Esophagus mucosa (tissue), 1 donor: ENCODE results near the gene HK2. TPM values are rescaled to one million over a fixed set of nuclear protein-coding genes. Genes with fewer than 3 reads are reported as not detected.
"Not testable (repeated sequence)": the region's sequence is repeated elsewhere in the genome, so short reads cannot be mapped to it uniquely, and the experiment has no call there.

Experiments used
- ATAC-seq: fragments of 200-7000 bp; cut with Tn5 transposase; one replicate; pipeline ENCODE4 v1.9.1; 2020
- total RNA-seq: library from RNA; stranded (reverse); gene quantifications from one replicate; pipeline ENCODE4 v1.2.4, GENCODE V29; 2023
- donor health status: DM: yes; HTN: yes; CAD: no.

The HK2 gene
- 37.4 TPM for total RNA-seq

GRCh38 chr2:74833418-74834233 lies at the start of gene HK2:
TSS of gene HK2 (plus strand) at chr2:74834127. CDS start at chr2:74834581, 454 bp downstream.
- peak; percentile 93 for ATAC-seq

- ATAC-seq, result no peak
These were observed 44.7 kb upstream of the HK2 start for GRCh38 chr2:74789271-74789670.

GRCh38 chr2:74792282-74792681 lies 41.6 kb upstream of the HK2 start:
- ATAC-seq, result no peak

- not testable (repeated sequence) for ATAC-seq
These were observed 39.0 kb upstream of the HK2 start for GRCh38 chr2:74794878-74795277.

GRCh38 chr2:74806355-74806839 lies 27.5 kb upstream of the HK2 start:
- peak; percentile 37 for ATAC-seq

GRCh38 chr2:74806920-74807319 lies 27.0 kb upstream of the HK2 start:
- no peak for ATAC-seq

- no peak for ATAC-seq
These were observed 20.9 kb upstream of the HK2 start for GRCh38 chr2:74812787-74813590.

GRCh38 chr2:74814102-74814501 lies 19.8 kb upstream of the HK2 start:
- ATAC-seq, result no peak

- no peak for ATAC-seq
These were observed 18.0 kb upstream of the HK2 start for GRCh38 chr2:74815941-74816340.

- no peak for ATAC-seq
These were observed 17.2 kb upstream of the HK2 start for GRCh38 chr2:74816540-74817303.

GRCh38 chr2:74817304-74817675 lies 16.6 kb upstream of the HK2 start:
- ATAC-seq, result no peak

- no peak for ATAC-seq
These were observed 14.2 kb upstream of the HK2 start for GRCh38 chr2:74819702-74820101.

- peak; percentile 62 for ATAC-seq
These were observed 12.5 kb upstream of the HK2 start for GRCh38 chr2:74821177-74822126.

- ATAC-seq, result no peak
These were observed 11.0 kb upstream of the HK2 start for GRCh38 chr2:74822771-74823566.

- ATAC-seq, result no peak
These were observed 9.2 kb upstream of the HK2 start for GRCh38 chr2:74824679-74825078.

GRCh38 chr2:74828543-74828942 lies 5.4 kb upstream of the HK2 start:
- ATAC-seq, result no peak

- ATAC-seq, result no peak
These were observed 2.0 kb upstream of the HK2 start for GRCh38 chr2:74831693-74832530.

GRCh38 chr2:74834234-74834791 lies 386 bp downstream of the HK2 start:
- ATAC-seq, result peak; percentile 2
